Stimulated activated CD4-positive, alpha-beta T cell treated with anti-CD3 and anti-CD28 coated beads, Interleukin-12 subunit alpha, Interleukin-12 subunit beta, amount 100 ng/mL, for 24 hours (primary cell): ENCODE measurements around the gene NOXO1.
"Not testable (repeated sequence)": the region's sequence is repeated elsewhere in the genome, so short reads cannot be mapped to it uniquely, and the experiment has no call there.

Source experiments
- DNase-seq, 2 experiments: peaks; one replicate each; pipeline ENCODE4 v3.0.0-alpha.2; 2020; ENCODE audit warnings: low read depth in 2 of 2

Gene NOXO1

GRCh38 chr16:1942047-1942809, 39.0 kb downstream of the NOXO1 start:
- no peak for DNase-seq

- DNase-seq: no peak
Observed at GRCh38 chr16:1941162-1942046, 39.9 kb downstream of the NOXO1 start.

DNA sequence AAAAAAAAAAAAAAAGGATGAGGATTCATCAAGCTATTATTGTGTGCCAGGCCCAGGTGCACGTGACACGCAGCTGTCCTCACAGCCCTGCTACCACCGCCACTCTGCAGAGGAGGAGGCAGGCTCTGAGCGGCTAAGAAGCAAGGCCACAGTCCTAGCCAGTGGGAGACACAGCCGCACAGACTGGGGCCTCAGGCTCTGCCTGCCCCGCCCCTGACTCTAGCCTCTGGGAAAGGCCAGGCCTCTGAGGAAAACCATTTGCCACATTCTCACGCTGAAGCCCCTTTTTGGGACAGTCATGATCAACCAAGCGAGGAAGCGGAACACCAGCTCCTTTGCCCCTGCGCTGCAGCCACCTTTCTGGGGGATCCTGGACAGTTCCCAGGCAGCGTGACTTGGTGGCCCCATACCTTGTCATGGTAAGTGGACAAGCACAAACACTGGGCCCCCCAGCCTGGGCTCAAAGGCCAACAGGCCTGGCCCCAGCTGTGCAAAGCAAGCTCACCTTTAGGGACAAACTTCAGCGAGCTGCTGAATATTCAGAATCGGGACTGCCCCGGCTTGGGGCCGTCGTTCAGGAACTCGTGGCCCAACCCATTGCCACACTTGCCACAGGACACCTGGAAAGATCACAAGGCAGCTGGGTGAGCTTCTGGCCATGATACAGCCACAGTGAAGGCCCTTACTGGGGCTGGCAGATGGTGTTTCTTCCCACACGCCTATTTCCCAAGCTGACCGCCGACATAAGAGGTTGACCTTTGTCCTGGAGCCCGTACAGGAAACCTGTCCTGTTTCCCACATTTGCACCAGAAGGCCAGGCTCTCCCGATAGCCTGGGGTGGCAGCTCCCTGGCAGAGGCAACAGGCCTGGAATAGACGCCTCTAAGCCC, 40.8 kb downstream of the NOXO1 start:
- no peak for DNase-seq

DNA sequence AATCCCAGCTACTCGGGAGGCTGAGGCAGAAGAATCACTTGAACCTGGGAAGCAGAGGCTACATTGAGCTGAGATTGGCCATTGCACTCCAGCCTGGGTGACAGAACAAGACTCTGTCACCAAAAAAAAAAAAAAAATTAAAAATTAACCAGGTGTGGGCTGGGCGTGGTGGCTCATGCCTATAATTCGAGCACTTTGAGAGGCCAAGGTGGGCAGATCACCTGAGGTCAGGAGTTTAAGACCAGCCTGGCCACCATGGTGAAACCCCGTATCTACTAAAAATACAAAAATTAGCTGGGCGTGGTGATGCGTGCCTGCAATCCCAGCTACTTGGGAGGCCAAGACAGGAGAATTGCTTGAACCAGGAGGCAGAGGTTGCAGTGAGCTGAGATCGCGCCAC, 41.4 kb downstream of the NOXO1 start:
- DNase-seq: not testable (repeated sequence)

DNA sequence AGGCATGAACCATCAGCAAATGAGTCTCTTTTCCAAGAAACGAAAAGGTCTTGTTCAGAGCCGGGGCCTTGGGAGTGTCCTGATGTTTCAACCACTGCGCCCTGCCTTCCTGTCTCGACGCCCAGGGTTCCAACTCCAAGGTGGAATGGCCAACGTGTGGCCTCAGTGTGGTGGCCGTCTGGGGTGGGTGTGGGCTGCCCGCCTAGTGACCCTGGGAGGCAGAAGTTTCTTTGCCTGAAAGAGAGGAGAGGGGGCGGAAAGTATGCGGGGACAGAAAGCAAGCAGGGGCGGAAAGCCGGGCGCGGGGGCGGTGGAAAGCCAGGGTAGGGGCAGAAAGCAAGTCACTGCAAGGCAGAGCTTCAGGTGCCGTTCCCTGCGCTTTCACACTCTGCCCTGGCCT, 42.4 kb downstream of the NOXO1 start:
- DNase-seq: no peak

GRCh38 chr16:1938316-1938715, 43.0 kb downstream of the NOXO1 start:
- DNase-seq: no peak

- no peak for DNase-seq
Observed at GRCh38 chr16:1936945-1937479, 44.3 kb downstream of the NOXO1 start.

- DNase-seq: no peak
Observed at GRCh38 chr16:1933097-1933661, 48.1 kb downstream of the NOXO1 start.

- DNase-seq: no peak
Observed at GRCh38 chr16:1932050-1933028, 48.9 kb downstream of the NOXO1 start.

- no peak for DNase-seq
Observed at GRCh38 chr16:1930338-1930720, 50.9 kb downstream of the NOXO1 start.

GRCh38 chr16:1929578-1930337, 51.5 kb downstream of the NOXO1 start:
- DNase-seq: peak; percentile 90

- DNase-seq: no peak
Observed at GRCh38 chr16:1929105-1929504, 52.2 kb downstream of the NOXO1 start.
